Karpas-422 (cell line): ENCODE measurements around the gene APOH. TPM values are rescaled to one million over a fixed set of nuclear protein-coding genes. Genes with fewer than 3 reads are reported as not detected.

ENCODE experiments used
- DNase-seq: peaks from one replicate; pipeline ENCODE4 v3.0.0-alpha.2; 2015
- H2AFZ ChIP-seq: fragments of 200-600 bp; sonication (generic); 2 replicates; pipeline ENCODE4 v1.6.1; 2014; ENCODE audit warnings: antibody characterized with exemption, low read length, mixed read lengths
- H3K27ac ChIP-seq: fragments of 200-600 bp; sonication (generic); 2 replicates; pipeline ENCODE4 v1.5.1; 2014; ENCODE audit warnings: mild to moderate bottlenecking, low read length, moderate library complexity
- H3K27me3 ChIP-seq: fragments of 200-600 bp; sonication (generic); 2 replicates; pipeline ENCODE4 v1.6.1; 2014; ENCODE audit warnings: low read length, mixed read lengths
- H3K36me3 ChIP-seq: fragments of 200-600 bp; sonication (generic); 2 replicates; pipeline ENCODE4 v1.6.1; 2014; ENCODE audit warnings: low read length, mixed read lengths; ENCODE audit not compliant: insufficient read depth
- H3K4me1 ChIP-seq: fragments of 200-600 bp; sonication (generic); 2 replicates; pipeline ENCODE4 v1.6.1; 2014; ENCODE audit warnings: mild to moderate bottlenecking, low read length, mixed read lengths
- H3K4me2 ChIP-seq: fragments of 200-600 bp; sonication (generic); 2 replicates; pipeline ENCODE4 v1.6.1; 2014; ENCODE audit warnings: low read length, low read depth, mild to moderate bottlenecking; ENCODE audit not compliant: poor library complexity, severe bottlenecking
- H3K4me3 ChIP-seq: fragments of 200-600 bp; sonication (generic); 2 replicates; pipeline ENCODE4 v1.5.1; 2014; ENCODE audit warnings: mild to moderate bottlenecking, antibody characterized with exemption, low read length, mixed read lengths
- H3K79me2 ChIP-seq: fragments of 200-600 bp; sonication (generic); 2 replicates; pipeline ENCODE4 v1.6.1; 2014; ENCODE audit warnings: mild to moderate bottlenecking, low read length, mixed read lengths
- H3K9ac ChIP-seq: fragments of 200-600 bp; sonication (generic); 2 replicates; pipeline ENCODE4 v1.6.0; 2014; ENCODE audit warnings: low read length
- H3K9me2 ChIP-seq: fragments of 200-600 bp; sonication (generic), shearing (Covaris generic); replicated peaks from 2 replicates; pipeline ENCODE4 v1.6.0; 2014; ENCODE audit warnings: mild to moderate bottlenecking, low read length, moderate library complexity; ENCODE audit not compliant: insufficient read depth
- H3K9me3 ChIP-seq: fragments of 300-700, 200-600 bp; sonication (generic); 2 replicates; pipeline ENCODE4 v1.6.1; 2014; ENCODE audit warnings: low read length, mixed read lengths
- H4K20me1 ChIP-seq: fragments of 200-600 bp; sonication (generic); 2 replicates; pipeline ENCODE4 v1.6.1; 2014; ENCODE audit warnings: mild to moderate bottlenecking, antibody characterized with exemption, low read length, low read depth; ENCODE audit not compliant: insufficient read depth
- total RNA-seq: library from RNA; depleted of rRNA; stranded (reverse); fragments of >200 nt; shearing (Covaris generic); gene quantifications from 2 replicates; pipeline ENCODE4 v1.2.3, GENCODE V29; 2014; ENCODE audit warnings: low replicate concordance

The APOH gene
- total RNA-seq, 1 experiment from 2014 or later, result not detected

DNA sequence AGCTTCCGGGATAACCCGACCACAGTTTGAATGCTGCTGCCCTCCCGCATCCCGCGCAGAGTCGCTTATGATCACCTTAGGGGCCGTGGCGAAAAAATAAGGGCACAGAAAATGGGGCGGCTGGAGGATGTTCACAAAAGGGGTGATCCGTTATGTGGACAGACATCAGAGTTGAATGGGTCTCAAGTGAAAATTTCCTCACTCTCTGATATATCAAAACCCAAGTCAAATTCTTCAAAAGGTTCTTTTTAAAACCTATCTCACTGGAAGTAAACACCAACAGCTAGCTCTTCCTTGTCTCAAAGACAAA lies 36.9 kb downstream of the APOH start:
- Histone ChIP-seq H3K27ac (peak overlapping the region; percentile 14; the same call in 1 of the 2 replicates), H3K4me1 (peaks cover 37% of the 10 kb centered on the region), H4K20me1 (no peaks in the 10 kb centered on the region), H3K9ac (peak overlapping the region; percentile 57), H3K79me2 (no peaks in the 10 kb centered on the region), H3K36me3 (no peaks in the 10 kb centered on the region), H3K27me3 (no peaks in the 10 kb centered on the region), H3K4me3 (peak overlapping the region; percentile 79), H3K4me2 (peak overlapping the region; percentile 96), H2AFZ (peak overlapping the region; percentile 77), H3K9me3 (no peaks in the 10 kb centered on the region), H3K9me2 (no peaks in the 10 kb centered on the region)
- DNase-seq, result no peak

DNA sequence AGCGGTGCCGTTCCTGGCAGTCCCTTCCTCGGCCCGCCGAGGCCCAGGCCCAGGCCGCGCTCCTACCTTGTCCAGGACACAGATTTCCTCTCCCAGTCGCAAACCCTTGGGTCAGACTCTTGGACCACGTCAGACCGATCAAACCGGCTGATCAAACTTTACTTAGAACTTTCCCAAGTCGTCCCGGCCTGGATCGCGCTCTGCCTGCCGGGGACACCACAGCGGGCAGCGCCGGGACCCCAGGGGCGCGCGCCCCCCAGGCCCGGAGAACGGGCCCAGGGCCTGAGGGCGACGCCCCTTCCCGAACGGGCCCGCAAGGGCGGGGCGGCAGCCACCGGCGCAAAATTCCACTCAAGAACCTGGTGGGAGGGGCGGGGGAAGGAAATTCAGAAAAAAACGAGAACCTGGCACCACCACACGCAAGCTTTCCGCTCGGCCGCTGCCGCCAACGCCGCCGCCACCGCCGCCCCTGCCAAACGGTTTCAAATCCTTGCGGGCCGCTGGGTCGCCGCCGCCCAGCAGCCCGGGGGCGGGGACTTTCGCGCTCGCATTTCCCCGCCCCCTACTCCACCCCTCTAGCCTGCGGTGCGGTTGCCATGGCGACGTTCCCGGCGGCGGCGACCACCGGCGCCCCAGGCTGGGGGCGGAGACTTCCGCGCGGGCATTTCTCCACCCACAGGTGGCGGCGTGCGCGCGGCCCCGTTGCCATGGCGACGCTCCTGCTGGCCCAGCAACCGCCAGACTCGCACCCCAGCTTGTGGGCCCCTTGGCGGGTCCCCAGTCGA lies 37.4 kb downstream of the APOH start, which contains the start of gene CEP112:
CEP112 (minus strand) TSS at position 541 of the 785 bp plus-strand sequence.
- Histone ChIP-seq H3K27ac (peak within 1 kb of the TSS; percentile 14; the same call in 1 of the 2 replicates), H3K4me2 (peak within 1 kb of the TSS; percentile 96), H3K9me3 (no peaks in the 10 kb centered on the region), H2AFZ (peak within 1 kb of the TSS; percentile 87), H3K4me1 (peaks cover 37% of the 10 kb centered on the region), H3K79me2 (no peaks in the 10 kb centered on the region), H3K27me3 (no peaks in the 10 kb centered on the region), H3K9me2 (no peaks in the 10 kb centered on the region), H3K36me3 (no peaks in the 10 kb centered on the region), H3K9ac (peak within 1 kb of the TSS; percentile 72), H4K20me1 (no peaks in the 10 kb centered on the region), H3K4me3 (peak within 1 kb of the TSS; percentile 79)
- DNase-seq, result peak; percentile 94

DNA sequence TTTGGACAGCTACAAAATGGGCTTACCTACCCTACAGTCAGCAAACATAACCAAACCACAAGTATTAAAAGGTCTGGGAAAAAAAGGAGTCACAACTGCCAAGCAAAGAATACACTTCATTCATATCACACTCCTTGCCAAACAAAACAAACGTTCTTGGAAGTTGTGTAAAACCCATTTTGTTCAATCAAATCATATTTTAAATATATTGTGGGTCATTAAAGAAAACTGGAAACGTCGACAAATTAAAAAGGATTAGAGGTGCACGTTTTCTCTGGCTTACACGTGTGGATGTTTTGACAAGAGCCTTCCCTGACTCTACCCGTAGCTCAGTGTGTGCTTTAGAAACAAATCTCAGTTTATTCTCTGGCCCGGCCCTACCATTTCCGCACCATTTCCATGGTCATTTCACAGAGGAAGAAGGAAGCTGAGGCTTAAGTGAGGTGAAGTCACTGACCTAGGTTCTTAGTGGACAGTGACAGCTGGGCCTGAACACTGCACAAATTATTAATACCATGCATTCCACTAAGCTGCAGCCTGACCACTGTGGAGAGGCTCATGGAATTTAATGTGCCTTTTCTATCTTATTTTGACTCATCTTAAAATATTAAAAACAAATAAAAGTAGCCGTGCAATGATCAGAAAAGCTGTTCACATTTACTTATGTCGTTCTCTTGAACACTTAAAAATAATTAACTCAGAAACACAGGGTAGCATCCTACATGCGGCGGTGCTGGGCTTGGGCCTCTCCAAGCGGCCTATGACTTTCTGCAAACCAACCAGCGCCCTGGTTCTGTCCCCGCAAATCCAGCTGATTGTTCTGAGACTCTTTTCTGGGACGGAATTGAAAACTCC lies 38.2 kb downstream of the APOH start:
- peaks cover 37% of the 10 kb centered on the region for H3K4me1 ChIP-seq
- no peaks in the 10 kb centered on the region for H3K27me3 ChIP-seq
- no peak overlapping the region for H3K27ac ChIP-seq
- H4K20me1 ChIP-seq, result no peaks in the 10 kb centered on the region
- no peaks in the 10 kb centered on the region for H3K9me2 ChIP-seq
- no peak for DNase-seq
- H3K4me2 ChIP-seq, result peak overlapping the region; percentile 96
- H3K79me2 ChIP-seq, result no peaks in the 10 kb centered on the region
- H2AFZ ChIP-seq, result peak overlapping the region; percentile 87; the same call in 1 of the 2 replicates
- H3K4me3 ChIP-seq, result peak overlapping the region; percentile 79
- H3K36me3 ChIP-seq, result no peaks in the 10 kb centered on the region
- peak overlapping the region; percentile 72 for H3K9ac ChIP-seq
- no peaks in the 10 kb centered on the region for H3K9me3 ChIP-seq

DNA sequence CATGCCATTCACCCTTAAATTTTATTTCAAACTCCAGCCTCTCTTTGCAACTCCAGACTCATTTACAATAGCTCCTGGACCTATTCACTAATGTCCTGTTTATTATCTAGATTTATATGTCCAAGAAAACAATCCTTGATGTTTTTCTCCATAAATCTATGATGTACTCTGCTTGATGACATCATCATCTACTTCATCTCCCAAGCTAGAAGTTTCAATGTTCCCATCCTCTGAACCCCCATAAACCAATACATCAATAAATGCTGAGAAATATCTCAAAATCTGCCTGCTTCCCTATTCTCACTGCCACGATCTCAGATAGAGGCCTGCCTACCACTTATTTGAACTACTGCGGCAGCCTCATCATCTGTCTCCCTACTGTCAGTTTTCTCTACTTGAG lies 41.5 kb downstream of the APOH start:
- H2AFZ ChIP-seq, result no peak overlapping the region
- no peak overlapping the region for H3K4me2 ChIP-seq
- no peaks in the 10 kb centered on the region for H3K36me3 ChIP-seq
- H4K20me1 ChIP-seq, result no peaks in the 10 kb centered on the region
- peaks cover 18% of the 10 kb centered on the region for H3K4me1 ChIP-seq
- no peak for DNase-seq
- H3K9ac ChIP-seq, result no peak overlapping the region
- no peaks in the 10 kb centered on the region for H3K9me2 ChIP-seq
- 0 out of 2 replicates have a peak, but pooled peaks cover 3% of the 10 kb centered on the region for H3K27me3 ChIP-seq
- no peak overlapping the region for H3K4me3 ChIP-seq
- H3K9me3 ChIP-seq, result no peaks in the 10 kb centered on the region
- H3K79me2 ChIP-seq, result no peaks in the 10 kb centered on the region
- no peak overlapping the region for H3K27ac ChIP-seq

DNA sequence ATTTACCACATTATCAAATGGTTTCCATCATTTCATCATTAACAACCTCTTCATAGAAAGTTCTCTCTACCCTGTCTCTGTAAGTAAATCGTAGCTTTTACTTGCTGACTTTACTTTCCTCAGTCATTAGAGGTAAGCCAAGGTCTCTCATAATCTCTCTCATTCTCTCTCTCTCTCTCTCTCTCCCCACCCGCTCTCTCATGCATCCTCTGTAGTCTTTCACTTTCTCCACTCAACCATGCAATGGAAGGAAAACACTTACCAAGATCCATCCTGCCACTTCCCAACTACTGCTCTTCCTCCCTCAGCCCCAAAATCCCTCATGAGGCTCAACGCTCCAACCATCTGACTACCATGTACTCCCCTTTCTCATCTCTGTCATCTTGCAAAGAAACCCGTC lies 43.4 kb downstream of the APOH start:
- no peaks in the 10 kb centered on the region for H3K4me1 ChIP-seq
- no peaks in the 10 kb centered on the region for H4K20me1 ChIP-seq
- no peak overlapping the region for H2AFZ ChIP-seq
- H3K9ac ChIP-seq, result no peak overlapping the region
- H3K9me2 ChIP-seq, result no peaks in the 10 kb centered on the region
- no peaks in the 10 kb centered on the region for H3K9me3 ChIP-seq
- no peaks in the 10 kb centered on the region for H3K36me3 ChIP-seq
- H3K27me3 ChIP-seq, result 0 out of 2 replicates have a peak, but pooled peaks cover 3% of the 10 kb centered on the region
- no peaks in the 10 kb centered on the region for H3K79me2 ChIP-seq
- H3K4me2 ChIP-seq, result no peak overlapping the region
- H3K4me3 ChIP-seq, result no peak overlapping the region
- DNase-seq, result no peak
- no peak overlapping the region for H3K27ac ChIP-seq

DNA sequence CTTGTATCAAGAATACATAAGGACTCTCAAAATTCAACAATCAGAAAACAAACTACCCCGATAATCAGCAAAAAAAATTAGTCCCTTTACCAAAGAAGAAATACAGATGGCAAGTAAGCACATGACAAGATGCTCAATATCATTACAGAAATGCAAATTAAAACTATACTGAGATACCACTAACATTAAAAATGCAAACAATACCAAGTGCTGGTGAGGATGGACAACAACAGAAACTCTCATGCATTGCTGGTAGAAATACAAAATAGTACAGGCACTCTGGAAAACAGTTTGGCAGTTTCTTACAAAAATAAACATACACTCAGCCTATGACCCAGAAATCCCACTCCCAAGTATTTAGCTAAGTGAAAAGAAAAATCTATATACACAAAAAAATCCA lies 44.8 kb downstream of the APOH start:
- no peaks in the 10 kb centered on the region for H3K9me2 ChIP-seq
- no peaks in the 10 kb centered on the region for H3K4me1 ChIP-seq
- H3K27me3 ChIP-seq, result 0 out of 2 replicates have a peak, but pooled peaks cover 3% of the 10 kb centered on the region
- H3K4me3 ChIP-seq, result no peak overlapping the region
- no peak overlapping the region for H3K27ac ChIP-seq
- H3K9me3 ChIP-seq, result no peaks in the 10 kb centered on the region
- no peak overlapping the region for H3K9ac ChIP-seq
- no peaks in the 10 kb centered on the region for H3K36me3 ChIP-seq
- no peak for DNase-seq
- H3K4me2 ChIP-seq, result no peak overlapping the region
- H4K20me1 ChIP-seq, result no peaks in the 10 kb centered on the region
- no peaks in the 10 kb centered on the region for H3K79me2 ChIP-seq
- H2AFZ ChIP-seq, result no peak overlapping the region

DNA sequence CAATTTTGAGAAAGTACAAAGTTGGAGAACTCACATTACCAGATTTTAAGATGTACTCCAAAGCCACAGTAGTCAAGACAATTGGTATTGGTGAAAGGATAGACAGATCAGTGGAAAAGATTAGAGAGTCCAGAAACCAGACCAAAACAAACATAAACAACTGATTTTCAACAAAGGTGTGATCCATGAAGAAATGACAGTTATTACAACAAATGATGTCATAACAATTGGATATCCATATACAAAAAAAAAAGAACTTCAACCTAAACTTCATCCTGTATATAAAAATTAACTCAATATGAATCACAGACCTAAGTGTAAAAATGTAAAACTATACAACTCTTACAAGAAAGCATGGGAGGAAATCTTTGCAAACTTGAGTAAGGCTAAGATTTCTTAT lies 45.7 kb downstream of the APOH start:
- no peak overlapping the region for H3K27ac ChIP-seq
- H3K36me3 ChIP-seq, result no peaks in the 10 kb centered on the region
- H2AFZ ChIP-seq, result no peak overlapping the region
- H3K9me2 ChIP-seq, result no peaks in the 10 kb centered on the region
- H3K27me3 ChIP-seq, result 0 out of 2 replicates have a peak, but pooled peaks cover 3% of the 10 kb centered on the region
- no peak overlapping the region for H3K4me2 ChIP-seq
- H3K79me2 ChIP-seq, result no peaks in the 10 kb centered on the region
- no peaks in the 10 kb centered on the region for H4K20me1 ChIP-seq
- H3K4me1 ChIP-seq, result no peaks in the 10 kb centered on the region
- H3K4me3 ChIP-seq, result no peak overlapping the region
- no peak for DNase-seq
- no peak overlapping the region for H3K9ac ChIP-seq
- H3K9me3 ChIP-seq, result no peaks in the 10 kb centered on the region

DNA sequence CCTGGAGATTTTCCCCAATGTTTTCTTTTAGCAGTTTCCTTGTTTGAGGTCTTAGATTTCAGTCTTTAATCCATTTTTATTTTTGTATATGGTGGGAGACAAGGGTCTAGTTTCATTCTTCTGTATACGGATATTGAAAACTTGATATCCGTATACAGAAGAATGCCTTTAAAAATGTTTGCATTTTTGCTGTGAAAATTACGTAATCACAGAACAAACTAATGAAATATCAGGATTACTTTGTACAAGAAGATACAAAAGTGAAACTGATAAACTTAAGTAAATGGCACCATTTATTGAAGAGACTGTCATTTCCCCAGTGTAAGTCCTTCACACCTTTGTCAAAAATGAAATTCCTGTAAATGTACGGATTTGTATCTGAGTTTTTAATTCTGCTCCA lies 50.6 kb downstream of the APOH start:
- Histone ChIP-seq H3K27ac (no peak overlapping the region), H3K9me2 (no peaks in the 10 kb centered on the region), H3K9me3 (no peaks in the 10 kb centered on the region), H3K27me3 (no peaks in the 10 kb centered on the region), H3K4me3 (no peak overlapping the region), H3K4me2 (no peak overlapping the region), H3K36me3 (no peaks in the 10 kb centered on the region), H3K79me2 (no peaks in the 10 kb centered on the region), H2AFZ (no peak overlapping the region), H4K20me1 (no peaks in the 10 kb centered on the region), H3K9ac (no peak overlapping the region), H3K4me1 (no peaks in the 10 kb centered on the region)
- DNase-seq, result no peak
